IPS-15b (cell line): Measurements from ENCODE around the gene EFNA2.
A peak's percentile ranks its signal among the peaks of the same experiment; 100 is the strongest.

Experiments
- H3K27me3 ChIP-seq: one replicate; pipeline ENCODE4 v1.6.1; 2013; ENCODE audit warnings: low read length; ENCODE audit not compliant: control insufficient read depth, insufficient read depth
- H3K36me3 ChIP-seq: one replicate; pipeline ENCODE4 v1.6.1; 2013; ENCODE audit warnings: low read length; ENCODE audit not compliant: control insufficient read depth, insufficient read depth
- H3K4me1 ChIP-seq: one replicate; pipeline ENCODE4 v1.6.1; 2013; ENCODE audit warnings: mild to moderate bottlenecking, low read length; ENCODE audit not compliant: control insufficient read depth, insufficient read depth
- H3K4me3 ChIP-seq: one replicate; pipeline ENCODE4 v1.5.1; 2013; ENCODE audit warnings: low read depth, low read length
- H3K9ac ChIP-seq: one replicate; pipeline ENCODE4 v1.6.1; 2013; ENCODE audit warnings: low read depth, mild to moderate bottlenecking, low read length
- H3K9me3 ChIP-seq: one replicate; pipeline ENCODE4 v1.6.1; 2013; ENCODE audit warnings: mild to moderate bottlenecking, low read length; ENCODE audit not compliant: control insufficient read depth, insufficient read depth

Gene EFNA2

DNA sequence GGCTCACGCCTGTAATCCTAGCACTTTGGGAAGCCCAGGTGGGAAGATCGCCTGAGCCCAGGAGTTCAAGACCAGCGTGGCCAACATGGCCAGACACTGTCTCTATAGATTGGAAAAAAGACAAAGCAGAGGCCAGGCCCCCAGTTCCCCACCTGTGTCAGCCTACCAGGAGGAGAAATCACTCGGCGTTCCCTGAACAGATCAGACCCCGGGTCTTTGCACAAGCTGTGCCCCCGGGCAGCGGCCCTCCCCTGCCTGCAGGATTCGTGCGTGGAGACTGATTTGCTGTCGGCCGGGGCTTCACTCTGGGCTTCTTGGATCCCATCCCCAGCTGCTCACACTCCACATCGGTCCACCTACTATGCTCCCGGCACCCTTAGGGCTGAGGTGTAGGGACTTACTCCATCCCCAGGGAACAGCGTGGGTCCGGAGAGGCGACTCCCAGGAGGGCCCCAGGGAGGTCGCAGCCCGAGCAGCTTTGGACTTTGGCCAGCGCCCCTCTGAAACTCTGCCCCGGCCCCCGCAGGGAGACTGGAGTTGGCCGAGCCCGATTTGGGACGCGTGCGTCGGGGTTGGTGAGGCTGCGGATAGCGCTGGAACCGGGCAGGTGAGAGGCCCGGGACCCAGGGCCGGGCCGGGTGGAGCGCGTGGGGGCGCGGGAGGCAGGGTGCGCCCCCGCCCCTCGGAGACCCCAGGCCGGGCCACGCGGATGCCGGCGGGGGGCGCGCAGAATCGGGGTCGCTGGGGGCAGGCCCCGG, 515 bp upstream of the EFNA2 start:
- no peaks in the 10 kb centered on the region for H3K4me1 ChIP-seq
- peak overlapping the region; percentile 30 for H3K4me3 ChIP-seq
- H3K9ac ChIP-seq = no peak overlapping the region

GRCh38 chr19:1286487-1287353, 1.0 kb downstream of the EFNA2 start:
- Histone ChIP-seq H3K27me3 (peaks cover 5% of the 10 kb centered on the region), H3K4me3 (peak overlapping the region; percentile 36), H3K9me3 (no peaks in the 10 kb centered on the region), H3K36me3 (no peaks in the 10 kb centered on the region), H3K9ac (peak overlapping the region; percentile 47), H3K4me1 (no peaks in the 10 kb centered on the region)

More for the DNA sequence above, 515 bp upstream of the EFNA2 start:
- Histone ChIP-seq H3K9me3 (no peaks in the 10 kb centered on the region), H3K36me3 (no peaks in the 10 kb centered on the region), H3K27me3 (peaks cover 5% of the 10 kb centered on the region)

DNA sequence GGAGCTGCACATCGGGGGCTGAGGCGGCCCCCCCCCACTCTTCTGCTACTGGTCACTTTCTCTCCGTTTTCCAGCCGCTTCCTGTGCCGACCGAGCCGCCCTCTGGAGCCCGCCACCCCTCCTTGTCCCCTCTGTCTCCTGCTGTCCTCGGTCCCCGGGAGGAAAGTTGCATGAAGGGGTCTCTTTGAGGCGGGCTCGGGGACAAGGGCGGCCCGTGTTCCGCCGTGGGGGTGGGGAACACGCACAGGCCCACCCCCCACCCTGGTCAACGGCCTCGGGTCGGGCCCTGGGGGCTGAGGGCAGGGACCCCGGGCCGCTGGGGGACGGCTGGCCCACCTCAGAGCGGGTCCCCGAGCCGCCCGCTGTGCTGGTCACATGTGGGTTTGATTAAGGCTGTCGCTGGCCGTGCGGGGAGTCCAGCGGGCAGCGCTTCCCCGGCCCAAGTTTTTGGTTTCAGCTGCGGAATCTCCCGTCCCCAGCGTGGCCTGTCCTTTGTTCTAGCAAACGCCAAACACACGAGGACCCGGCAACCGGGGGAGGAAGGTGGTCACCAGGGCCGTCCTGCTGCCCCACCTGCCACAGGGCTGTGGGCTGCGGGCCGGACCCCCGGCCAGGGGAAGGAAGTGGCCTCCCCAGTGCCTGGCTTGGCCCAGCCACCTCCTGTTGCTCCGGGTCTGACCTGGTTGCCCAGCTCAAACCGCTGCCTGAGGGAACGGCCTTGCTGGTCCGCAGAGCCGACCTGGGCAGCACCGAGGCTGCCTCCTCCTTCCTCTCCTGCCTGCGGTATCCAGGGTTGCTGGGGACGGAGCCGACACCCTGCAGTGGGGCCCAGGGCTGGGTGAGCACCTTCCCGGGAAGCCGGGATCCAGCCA, 1.9 kb downstream of the EFNA2 start:
- no peaks in the 10 kb centered on the region for H3K9me3 ChIP-seq
- H3K4me1 ChIP-seq = no peaks in the 10 kb centered on the region
- H3K4me3 ChIP-seq = no peak overlapping the region
- H3K9ac ChIP-seq = no peak overlapping the region
- H3K36me3 ChIP-seq = no peaks in the 10 kb centered on the region
- peaks cover 5% of the 10 kb centered on the region for H3K27me3 ChIP-seq

GRCh38 chr19:1288226-1288612, 2.5 kb downstream of the EFNA2 start:
- Histone ChIP-seq H3K27me3 (peaks cover 5% of the 10 kb centered on the region), H3K9me3 (no peaks in the 10 kb centered on the region), H3K4me3 (no peak overlapping the region), H3K36me3 (no peaks in the 10 kb centered on the region), H3K9ac (no peak overlapping the region), H3K4me1 (no peaks in the 10 kb centered on the region)

DNA sequence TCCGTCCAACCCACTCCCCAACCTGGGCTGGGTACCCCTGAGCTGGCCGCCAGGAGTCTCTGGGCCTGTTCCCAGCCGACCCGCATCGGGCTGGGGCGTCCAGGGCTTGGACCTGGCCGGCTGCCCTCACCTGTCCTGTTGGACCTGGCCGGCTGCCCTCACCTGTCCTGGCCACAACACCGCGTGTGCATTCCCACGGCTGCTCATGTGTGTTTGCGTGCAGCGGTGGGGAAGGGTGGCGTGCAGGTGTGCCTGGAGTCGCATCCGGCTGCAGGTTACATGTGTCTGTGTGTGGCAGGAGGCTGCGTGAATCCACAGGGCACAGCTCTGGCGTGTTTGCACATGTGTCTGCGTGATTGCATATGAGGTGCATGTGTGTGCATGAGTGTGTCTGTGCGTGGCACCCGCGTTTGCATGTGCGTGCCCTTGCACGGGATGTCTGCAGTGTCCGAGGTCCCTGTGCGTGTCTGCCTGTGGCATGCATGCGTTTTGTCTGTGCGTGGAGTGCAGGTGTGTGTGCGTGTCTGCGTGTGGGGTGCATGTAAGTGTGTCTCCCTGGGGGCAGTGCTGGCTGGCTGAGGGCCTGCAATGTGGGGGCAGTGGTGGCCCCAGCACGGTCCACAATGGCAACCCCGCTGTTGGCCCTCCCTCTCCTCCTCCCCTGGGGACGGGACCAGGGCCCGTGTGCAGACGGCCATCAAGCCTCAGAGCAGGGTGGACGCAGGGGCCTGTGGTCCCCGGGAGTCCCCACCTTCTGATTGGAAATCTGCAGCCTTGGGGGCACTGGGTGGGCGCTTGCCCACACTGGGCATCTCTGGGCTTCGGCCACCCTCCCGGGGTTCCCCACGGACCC, 3.4 kb downstream of the EFNA2 start:
- no peak overlapping the region for H3K9ac ChIP-seq
- H3K27me3 ChIP-seq = peaks cover 5% of the 10 kb centered on the region
- H3K36me3 ChIP-seq = no peaks in the 10 kb centered on the region
- no peak overlapping the region for H3K4me3 ChIP-seq
- H3K9me3 ChIP-seq = no peaks in the 10 kb centered on the region
- no peaks in the 10 kb centered on the region for H3K4me1 ChIP-seq

- Histone ChIP-seq H3K4me1 (no peaks in the 10 kb centered on the region), H3K27me3 (peaks cover 3% of the 10 kb centered on the region), H3K36me3 (no peaks in the 10 kb centered on the region), H3K4me3 (no peak overlapping the region), H3K9ac (no peak overlapping the region), H3K9me3 (no peaks in the 10 kb centered on the region)
Measured at GRCh38 chr19:1289686-1290025, 4.0 kb downstream of the EFNA2 start.

DNA sequence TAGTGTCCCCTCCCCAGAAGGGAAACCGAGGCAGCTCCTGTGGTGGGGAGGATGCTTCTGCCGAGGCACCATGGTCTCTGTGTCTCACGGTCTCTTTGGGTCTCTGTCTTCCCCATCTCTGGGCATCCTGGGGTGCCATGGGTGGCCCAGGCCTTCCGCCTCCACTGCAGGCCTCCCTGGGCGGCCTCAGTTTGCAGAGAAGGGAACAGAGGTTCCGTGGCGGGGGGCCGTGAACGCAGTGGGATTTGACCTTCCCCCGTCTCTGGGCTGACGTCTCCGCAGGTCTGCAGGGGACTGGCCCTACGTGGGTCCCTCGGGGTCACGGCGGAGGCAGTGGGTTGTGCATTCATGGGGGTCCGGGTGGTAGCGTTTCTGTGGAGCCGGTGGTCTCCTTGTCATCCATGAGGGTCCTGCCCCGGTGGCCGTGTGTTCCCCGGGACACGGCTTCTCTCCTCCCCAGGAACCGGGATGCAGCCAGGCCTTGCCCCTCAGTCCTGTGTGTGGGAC, 4.6 kb downstream of the EFNA2 start:
- Histone ChIP-seq H3K9ac (no peak overlapping the region), H3K4me3 (no peak overlapping the region), H3K9me3 (no peaks in the 10 kb centered on the region), H3K36me3 (no peaks in the 10 kb centered on the region), H3K27me3 (no peaks in the 10 kb centered on the region), H3K4me1 (no peaks in the 10 kb centered on the region)

GRCh38 chr19:1290703-1291651, 5.3 kb downstream of the EFNA2 start:
- Histone ChIP-seq H3K9ac (no peak overlapping the region), H3K9me3 (no peaks in the 10 kb centered on the region), H3K36me3 (no peaks in the 10 kb centered on the region), H3K27me3 (no peaks in the 10 kb centered on the region), H3K4me1 (no peaks in the 10 kb centered on the region), H3K4me3 (no peak overlapping the region)

DNA sequence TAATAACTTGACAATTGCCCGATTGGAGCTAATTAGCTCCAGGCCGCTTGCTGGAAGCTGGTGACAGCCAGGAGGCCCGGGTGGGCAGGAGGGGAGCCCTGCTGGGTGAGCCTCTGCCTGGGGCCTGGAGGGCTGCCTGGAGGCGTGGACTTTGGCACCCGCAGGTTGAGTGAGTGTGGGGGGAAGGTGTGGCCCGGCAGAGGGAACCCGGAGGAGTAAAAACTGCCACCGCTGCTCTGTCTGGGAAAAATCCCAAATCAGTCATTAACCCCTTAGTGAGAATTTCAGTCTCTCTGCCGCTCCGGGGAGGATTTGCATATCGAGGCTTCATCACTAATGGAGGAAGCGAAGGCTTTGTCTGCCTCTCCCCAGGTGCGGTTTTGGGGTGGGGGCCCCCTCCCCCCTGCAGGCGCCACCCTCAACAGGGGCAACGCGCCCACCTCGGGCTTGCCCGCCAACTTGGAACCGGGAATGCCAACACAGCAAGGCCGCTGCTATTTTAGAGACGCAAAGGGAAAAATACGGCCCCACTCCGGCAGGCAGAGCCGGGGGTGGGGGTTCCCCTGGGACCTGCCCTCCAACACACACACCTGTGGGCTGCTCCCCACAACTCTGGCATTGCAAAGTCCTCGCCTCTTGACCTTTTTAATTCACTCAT, 6.2 kb downstream of the EFNA2 start:
- Histone ChIP-seq H3K4me3 (no peak overlapping the region), H3K4me1 (no peaks in the 10 kb centered on the region), H3K9me3 (no peaks in the 10 kb centered on the region), H3K27me3 (no peaks in the 10 kb centered on the region), H3K36me3 (no peaks in the 10 kb centered on the region), H3K9ac (no peak overlapping the region)
